Measurements from ENCODE around the gene DUS1L.
A peak's percentile ranks its signal among the peaks of the same experiment; 100 is the strongest.

The DUS1L gene

DNA sequence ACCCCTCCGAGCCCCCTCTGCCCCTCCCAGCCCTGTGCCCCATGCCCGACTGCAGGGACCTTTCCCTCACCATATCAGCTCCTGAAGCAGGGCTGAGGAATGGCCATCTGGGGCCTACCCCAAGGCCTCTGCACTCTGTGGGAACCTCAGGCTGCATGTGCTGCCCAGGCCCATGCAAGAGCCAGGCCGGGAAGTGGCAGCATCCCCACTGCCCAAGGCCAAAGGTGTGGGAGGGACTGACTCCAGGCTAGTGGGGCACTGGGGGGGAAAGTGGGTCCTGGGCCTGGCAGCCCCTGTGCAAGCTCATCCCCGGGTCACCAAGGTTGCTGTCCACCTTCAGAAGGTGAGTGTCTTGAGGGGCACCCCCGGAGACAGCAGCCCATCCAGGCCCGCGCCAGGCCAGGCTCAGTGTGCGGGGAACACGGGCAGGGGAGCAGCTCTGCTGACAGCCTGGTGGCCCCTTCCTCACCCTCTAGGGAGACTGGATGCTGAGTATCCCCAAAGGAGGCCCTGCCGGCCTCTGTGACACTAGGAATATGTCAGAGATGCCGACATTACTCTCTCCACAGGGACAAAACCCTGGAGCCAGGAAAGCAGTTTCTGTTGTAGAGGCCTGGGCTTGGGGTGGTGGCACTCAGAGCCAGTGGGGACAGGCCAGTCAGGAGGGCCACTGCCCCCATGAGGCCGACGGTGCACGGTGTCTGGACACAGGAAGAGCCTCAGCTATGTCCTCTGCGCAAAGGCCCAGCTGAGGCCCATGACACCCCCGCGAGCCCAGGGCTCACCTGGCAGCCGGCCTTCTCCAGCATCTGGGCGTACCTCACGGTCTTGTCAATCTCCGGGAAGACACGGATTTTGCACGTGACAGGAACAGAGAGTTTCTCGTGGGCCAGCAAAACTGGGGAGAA is 3.3 kb downstream of the DUS1L start:
- no peak overlapping the region for H3K4me3 ChIP-seq (ENCODE audit: low read depth, low read length)
- TF ChIP-seq, protein P1, sequence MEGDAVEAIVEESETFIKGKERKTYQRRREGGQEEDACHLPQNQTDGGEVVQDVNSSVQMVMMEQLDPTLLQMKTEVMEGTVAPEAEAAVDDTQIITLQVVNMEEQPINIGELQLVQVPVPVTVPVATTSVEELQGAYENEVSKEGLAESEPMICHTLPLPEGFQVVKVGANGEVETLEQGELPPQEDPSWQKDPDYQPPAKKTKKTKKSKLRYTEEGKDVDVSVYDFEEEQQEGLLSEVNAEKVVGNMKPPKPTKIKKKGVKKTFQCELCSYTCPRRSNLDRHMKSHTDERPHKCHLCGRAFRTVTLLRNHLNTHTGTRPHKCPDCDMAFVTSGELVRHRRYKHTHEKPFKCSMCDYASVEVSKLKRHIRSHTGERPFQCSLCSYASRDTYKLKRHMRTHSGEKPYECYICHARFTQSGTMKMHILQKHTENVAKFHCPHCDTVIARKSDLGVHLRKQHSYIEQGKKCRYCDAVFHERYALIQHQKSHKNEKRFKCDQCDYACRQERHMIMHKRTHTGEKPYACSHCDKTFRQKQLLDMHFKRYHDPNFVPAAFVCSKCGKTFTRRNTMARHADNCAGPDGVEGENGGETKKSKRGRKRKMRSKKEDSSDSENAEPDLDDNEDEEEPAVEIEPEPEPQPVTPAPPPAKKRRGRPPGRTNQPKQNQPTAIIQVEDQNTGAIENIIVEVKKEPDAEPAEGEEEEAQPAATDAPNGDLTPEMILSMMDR (IDR thresholded peaks at IDR 0.05; ENCODE audit: low read depth, low read length, missing control alignments), result peak; percentile 15
- H3K27ac ChIP-seq, result no peak overlapping the region
- H3K36me3 ChIP-seq (replicated peaks), result peaks cover 42% of the 10 kb centered on the region
- H3K27me3 ChIP-seq (replicated peaks), result no peaks in the 10 kb centered on the region
- in situ Hi-C loops (cut with HindIII; ENCODE audit: low pct_ligation_motif_present, low sequenced_read_pairs), result no loop called here
- DNase-seq, result no peak

DNA sequence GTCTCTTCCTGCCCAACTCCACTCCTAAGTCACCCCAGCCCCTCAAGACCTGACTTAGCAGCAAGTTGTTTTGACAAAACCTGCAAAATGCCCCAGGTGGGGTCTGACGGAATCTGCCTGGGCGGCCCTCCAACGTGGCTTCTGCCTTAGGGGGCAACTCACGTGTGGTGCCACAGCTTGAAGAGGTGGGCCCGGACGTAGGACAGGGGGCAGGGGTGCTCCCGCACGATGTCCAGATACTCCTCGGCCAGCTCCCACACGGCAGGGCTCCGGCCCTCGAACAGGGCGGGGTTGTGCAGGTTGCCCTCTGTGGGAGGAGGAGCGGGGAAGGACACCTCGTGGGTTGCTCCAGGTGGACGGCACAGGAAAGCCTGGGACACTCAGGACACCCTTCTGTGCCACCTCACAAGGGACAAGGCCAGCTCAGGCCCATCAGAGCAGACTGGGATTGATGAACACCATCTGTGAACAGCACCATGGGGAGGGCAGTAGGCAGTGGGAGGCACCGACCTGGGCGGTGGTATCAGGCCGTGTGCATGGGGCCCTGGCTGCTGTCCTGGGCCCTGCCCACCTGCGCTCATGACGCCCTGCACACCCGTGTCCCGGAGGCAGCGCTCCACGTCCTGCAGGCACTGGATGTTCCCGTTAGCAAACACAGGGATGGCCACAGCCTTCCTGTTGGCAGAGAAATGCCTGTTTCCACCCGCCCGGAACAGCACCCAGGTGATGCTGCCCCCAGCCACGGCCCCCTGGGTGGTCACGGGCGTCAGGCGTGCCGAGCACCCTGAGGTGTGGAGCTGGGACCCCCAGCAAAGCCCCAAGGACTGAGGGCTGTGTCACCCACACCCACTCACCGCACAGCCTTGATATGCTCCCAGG is 4.3 kb downstream of the DUS1L start:
- Histone ChIP-seq H3K27me3 (replicated peaks) (no peaks in the 10 kb centered on the region), H3K4me3 (ENCODE audit: low read depth, low read length) (no peak overlapping the region), H3K36me3 (replicated peaks) (peaks cover 52% of the 10 kb centered on the region), H3K27ac (no peak overlapping the region)
- TF ChIP-seq, protein P1 (IDR thresholded peaks at IDR 0.05; ENCODE audit: low read depth, low read length, missing control alignments), result no peak
- no peak for DNase-seq
- in situ Hi-C loops (cut with HindIII; ENCODE audit: low pct_ligation_motif_present, low sequenced_read_pairs), result no loop called here

DNA sequence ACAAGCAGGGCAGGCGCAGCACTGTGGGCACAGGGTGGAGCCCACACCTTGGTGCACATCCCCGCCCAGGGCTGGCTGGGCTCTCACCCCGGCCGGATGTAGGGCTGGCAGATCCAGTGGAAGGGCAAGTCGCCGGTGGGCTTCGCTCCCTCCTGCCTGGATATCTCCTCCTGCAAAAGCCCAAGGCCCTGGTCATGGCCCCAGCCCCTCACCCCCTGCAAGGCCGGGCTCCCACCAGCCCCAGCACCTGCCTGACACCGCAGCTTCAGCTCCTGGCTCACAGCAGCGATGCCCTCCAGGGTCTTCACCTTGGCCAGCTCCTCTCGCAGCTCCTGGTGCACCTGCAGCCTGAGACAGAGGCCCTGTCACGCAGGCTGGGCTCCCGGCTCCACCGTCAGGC is 5.0 kb downstream of the DUS1L start:
- DNase-seq, result no peak
- H3K4me3 ChIP-seq (ENCODE audit: low read depth, low read length), result no peak overlapping the region
- H3K36me3 ChIP-seq (replicated peaks), result peaks cover 59% of the 10 kb centered on the region
- H3K27ac ChIP-seq, result no peak overlapping the region
- TF ChIP-seq, protein P1 (IDR thresholded peaks at IDR 0.05; ENCODE audit: low read depth, low read length, missing control alignments), result no peak
- in situ Hi-C loops (cut with HindIII; ENCODE audit: low pct_ligation_motif_present, low sequenced_read_pairs), result no loop called here
- H3K27me3 ChIP-seq (replicated peaks), result no peaks in the 10 kb centered on the region

DNA sequence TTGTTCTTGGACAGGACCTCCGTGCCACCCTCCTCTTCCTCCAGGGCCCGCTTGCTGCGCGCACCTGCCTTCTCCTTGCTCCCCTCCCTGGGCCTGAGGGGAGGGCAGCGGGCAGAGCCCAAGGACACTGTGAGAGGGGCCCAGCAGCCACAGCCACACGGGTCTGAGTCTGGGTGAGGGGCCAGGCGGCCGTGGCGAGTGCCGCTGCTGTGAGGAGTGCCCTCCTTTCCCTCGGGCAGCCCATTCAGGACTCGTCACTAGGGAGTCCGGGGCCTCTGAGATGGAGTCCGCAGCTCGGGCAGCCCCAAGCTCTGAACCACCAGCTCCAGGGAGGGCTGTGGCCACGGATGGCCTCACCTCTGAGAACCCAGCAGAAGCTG is 5.6 kb downstream of the DUS1L start:
- Histone ChIP-seq H3K36me3 (replicated peaks) (peaks cover 64% of the 10 kb centered on the region), H3K27me3 (replicated peaks) (no peaks in the 10 kb centered on the region), H3K4me3 (ENCODE audit: low read depth, low read length) (no peak overlapping the region), H3K27ac (no peak overlapping the region)
- no peak for DNase-seq
- TF ChIP-seq, protein P1 (IDR thresholded peaks at IDR 0.05; ENCODE audit: low read depth, low read length, missing control alignments), result no peak
- in situ Hi-C loops (cut with HindIII; ENCODE audit: low pct_ligation_motif_present, low sequenced_read_pairs), result no loop called here

DNA sequence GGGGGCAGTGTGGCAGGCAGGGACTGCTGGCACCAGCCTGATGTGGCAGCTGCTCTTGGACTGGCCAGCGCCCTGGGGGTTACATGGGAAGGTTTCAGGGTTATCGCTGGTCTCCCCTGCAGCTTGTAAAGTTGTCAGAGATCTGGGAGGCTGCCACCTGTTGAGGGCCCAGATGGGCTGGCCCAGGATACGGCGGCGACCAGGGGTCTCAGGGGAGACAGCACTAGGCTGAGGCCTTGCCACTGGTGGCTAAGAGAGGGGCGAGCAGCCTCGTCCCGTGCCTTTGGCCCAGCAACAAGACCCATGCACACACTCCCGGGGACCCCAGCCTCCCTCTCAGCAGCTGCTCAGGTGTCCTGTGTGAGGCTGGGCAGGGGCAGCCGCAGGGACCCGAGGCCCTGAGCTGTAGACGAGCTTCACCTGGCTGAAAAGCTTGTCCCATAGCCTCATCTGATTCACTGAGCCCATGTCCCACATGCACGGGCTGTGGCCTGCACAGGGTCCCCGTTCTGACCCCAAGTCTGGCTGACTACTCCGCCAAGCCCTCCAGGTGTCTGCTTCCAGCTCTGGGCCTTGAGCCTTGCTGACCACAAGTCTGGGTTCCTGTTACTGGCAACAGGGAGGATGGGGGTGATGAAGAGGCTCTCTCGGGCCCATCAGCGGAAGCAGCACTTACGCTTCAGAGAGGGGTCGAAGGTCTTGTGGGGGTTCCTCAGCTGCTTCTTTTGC is 6.2 kb downstream of the DUS1L start:
- peaks cover 69% of the 10 kb centered on the region for H3K36me3 ChIP-seq (replicated peaks)
- TF ChIP-seq, protein P1 (IDR thresholded peaks at IDR 0.05; ENCODE audit: low read depth, low read length, missing control alignments), result no peak
- DNase-seq, result no peak
- H3K4me3 ChIP-seq (ENCODE audit: low read depth, low read length), result no peak overlapping the region
- no peaks in the 10 kb centered on the region for H3K27me3 ChIP-seq (replicated peaks)
- in situ Hi-C loops (cut with HindIII; ENCODE audit: low pct_ligation_motif_present, low sequenced_read_pairs), result no loop called here
- no peak overlapping the region for H3K27ac ChIP-seq
